CD4-positive, alpha-beta T cell treated with Interleukin-17A for 4 hours (primary cell): ENCODE data around the gene DYRK3.
A peak's percentile ranks its signal among the peaks of the same experiment; 100 is the strongest.

Experiments
- DNase-seq: peaks from one replicate; pipeline ENCODE4 v3.0.0-alpha.2; 2020; ENCODE audit warnings: mixed read lengths

The DYRK3 gene

DNA sequence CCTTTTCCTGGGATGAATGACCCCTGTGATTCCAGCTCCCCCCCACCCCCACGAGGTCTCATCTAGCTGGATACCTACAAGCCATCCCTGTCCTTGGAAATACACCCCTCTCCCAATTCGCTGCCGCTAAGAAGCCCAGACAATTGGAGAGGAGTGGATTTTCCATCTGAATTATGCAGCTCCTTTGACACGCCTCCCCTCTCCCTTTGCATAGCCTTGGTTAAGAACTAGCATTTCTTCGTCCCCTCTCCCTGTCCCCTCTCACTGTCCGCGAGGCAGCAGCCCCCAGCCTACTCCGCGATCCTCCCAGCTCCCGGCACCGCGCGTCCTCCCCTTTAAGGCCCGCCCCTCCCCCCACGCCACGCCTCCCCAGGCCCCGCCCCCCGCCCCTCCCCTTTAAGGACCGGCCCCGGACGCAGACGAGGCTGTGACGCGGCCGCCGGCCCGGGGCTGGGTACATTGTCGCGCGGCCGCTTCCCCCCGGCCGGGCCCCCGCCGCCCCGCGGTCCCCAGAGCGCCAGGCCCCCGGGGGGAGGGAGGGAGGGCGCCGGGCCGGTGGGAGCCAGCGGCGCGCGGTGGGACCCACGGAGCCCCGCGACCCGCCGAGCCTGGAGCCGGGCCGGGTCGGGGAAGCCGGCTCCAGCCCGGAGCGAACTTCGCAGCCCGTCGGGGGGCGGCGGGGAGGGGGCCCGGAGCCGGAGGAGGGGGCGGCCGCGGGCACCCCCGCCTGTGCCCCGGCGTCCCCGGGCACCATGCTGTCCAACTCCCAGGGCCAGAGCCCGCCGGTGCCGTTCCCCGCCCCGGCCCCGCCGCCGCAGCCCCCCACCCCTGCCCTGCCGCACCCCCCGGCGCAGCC is 49.4 kb downstream of the DYRK3 start, which contains the start of gene MAPKAPK2:
MAPKAPK2 (plus strand) TSS at position 428 of the 856 bp plus-strand sequence; CDS start at position 753, 325 bp downstream.
- peak; percentile 87 for DNase-seq

DNA sequence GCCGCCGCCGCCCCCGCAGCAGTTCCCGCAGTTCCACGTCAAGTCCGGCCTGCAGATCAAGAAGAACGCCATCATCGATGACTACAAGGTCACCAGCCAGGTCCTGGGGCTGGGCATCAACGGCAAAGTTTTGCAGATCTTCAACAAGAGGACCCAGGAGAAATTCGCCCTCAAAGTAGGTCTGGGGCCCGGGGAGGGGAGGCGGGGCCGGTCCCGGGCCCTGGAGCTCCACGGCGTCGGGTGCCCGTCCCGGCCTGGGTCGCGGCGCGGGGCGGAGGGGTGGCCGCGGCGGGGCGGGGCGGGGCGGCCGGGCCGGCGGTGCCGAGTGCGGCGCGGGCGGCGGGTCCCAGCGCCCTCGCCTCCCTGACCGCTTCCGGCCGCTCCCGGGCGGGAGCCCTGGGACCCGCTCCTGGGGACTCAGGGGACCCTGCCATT is 50.0 kb downstream of the DYRK3 start:
- peak; percentile 38 for DNase-seq

GRCh38 chr1:206685769-206686477 is 50.6 kb downstream of the DYRK3 start:
- peak; percentile 58 for DNase-seq

DNA sequence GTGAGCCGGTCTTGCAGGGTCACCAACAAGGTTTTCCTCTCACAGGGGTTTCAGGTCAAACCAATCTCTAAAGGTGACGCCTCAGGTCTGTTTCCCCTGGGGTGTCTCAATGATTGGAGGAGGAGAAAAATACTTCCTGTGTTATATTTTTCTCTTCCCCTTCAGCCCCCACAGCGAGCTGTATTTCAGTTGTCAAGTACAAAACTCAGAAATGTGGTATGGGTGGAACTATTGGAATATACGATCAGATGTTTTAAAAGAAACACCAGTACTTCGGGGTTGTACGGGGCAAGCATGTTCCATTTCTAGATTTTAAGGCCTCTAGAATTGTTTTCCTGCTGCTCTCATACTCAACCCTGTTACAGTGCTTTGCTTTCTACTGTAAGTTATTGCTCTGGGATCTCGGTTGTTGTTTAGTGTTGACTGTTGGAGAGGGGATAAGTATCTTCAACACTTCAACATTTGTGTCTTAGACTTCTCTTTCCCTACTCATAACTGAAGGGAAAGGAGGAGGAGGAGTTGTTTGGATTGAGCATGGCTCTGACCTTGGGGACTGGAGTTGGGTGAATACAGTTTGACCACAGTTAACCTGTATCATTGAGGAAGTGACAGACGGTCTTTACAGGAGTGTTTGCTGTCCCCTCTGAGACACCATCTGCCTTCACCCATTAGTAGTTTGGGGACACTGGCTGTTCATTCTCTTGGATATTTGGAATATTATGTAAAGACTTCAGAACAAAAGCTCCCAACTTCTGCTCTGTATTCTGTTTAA is 51.3 kb downstream of the DYRK3 start:
- DNase-seq, result peak; percentile 34

DNA sequence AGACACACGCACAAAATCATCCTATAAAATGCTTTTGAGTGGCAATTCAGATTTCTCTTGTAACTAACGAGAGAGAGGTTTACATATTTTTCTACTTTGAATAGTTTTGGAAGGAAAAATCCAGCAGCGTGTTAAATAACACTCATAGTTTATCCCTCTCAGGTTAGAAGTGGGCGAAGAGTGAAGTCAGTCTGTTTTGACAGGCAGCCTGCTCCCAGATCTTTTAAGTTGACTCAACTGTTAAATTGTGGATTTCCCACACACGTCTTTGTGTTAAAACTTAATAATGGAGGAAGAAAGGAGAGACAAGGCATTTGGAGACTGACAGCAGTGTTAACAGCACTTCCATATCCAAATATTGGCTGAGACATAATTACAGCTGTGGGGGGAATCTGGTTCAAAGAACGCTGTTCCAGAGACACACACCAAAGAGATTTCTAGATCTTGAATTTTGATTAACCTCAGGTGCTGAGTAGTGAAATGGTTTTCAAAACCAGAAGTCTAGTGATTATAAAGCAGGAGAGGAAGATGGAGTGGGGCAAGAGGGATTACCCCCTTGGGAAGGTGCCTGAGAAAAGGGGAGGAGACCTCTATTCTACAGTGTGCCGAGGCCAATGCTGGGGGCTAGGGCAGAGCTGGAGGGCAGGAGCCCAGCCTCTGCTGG is 52.0 kb downstream of the DYRK3 start:
- DNase-seq, result no peak

- no peak for DNase-seq
Measured at GRCh38 chr1:206687915-206688442, 52.6 kb downstream of the DYRK3 start.

DNA sequence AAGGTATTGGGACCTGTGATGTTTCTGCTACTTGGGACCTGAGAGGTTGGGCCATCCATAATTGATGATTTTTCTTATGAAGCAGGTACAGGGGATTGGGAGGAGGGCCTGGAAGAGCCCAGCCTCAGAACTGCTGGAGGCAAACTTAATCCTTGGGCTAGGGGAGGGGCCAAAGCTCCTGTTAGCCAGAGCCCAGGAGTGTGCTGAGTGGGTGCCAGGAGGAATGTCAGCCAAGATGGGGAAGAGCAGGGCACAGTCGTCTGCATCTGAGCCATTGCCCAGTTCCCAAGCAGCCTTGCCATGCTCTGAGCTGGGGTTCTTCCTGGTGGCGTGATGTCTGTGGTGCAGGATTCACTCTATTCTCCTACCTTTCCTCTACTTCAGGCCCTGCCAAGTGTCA is 55.2 kb downstream of the DYRK3 start:
- DNase-seq, result no peak

DNA sequence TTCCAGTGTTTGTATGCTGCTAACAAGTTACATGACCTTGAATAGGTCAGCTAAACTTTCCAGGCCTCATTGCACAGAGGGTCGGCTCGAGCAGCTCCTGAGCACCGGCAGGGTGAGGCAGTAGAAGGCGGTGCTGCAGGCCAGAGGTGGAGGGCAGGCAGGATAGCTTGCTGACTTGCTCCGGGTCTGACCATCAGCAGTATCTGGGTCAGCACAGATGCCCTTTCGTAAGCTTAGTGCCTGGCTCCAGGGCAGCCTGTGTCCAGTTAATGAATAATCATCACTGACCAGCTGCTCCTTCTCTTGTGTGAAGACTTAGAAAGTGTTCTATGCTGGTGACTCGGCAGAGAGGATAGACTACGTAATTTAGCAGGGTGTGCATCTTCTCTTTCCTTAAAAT is 56.3 kb downstream of the DYRK3 start:
- DNase-seq, result no peak

GRCh38 chr1:206693029-206693428 is 57.7 kb downstream of the DYRK3 start:
- DNase-seq, result no peak

GRCh38 chr1:206693592-206693991 is 58.3 kb downstream of the DYRK3 start:
- DNase-seq, result no peak

DNA sequence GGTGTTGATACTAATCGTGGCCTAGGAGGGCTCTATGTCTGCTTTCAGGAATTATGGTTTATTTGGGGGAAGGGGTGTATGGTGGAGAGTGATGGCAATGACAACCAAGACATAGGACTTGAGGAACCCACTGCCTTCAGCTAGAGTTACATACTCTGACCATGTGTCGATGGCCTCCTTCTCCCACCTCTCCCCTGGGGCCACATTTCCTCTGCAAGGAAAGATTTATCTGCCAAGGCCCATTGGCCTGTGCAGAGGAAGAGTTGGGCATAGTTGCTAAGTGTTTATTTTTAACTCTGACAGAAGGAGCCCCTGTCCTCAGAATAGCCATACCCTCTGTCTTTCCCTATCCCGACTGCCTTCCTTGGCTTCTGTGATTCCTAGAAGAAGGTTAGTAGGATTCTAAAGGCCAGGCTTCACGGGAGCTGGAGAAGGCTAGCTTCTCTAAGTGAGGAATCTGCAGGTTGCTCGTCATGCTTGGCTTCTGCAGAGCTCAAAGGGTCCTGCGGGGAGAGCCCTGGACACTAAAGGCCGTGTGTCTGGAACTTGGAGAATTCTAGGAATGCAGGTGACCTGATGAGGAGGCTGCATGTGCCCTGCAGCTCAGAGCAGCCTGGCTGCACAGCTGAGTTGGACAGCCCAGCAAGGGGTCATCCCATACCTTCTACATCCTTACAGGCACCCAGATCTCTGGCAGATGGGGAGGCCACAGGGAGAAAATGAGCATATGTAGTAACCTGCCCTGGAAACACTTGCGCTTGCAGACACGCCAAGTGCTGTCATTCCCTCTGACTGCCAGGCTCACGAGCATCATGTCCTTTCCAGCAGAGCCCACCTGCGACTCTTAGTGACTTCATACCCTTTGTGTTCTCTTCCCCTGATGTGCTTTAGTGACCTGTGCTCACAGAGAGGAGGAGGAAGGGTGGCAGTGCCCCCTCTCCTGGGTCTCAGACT is 59.1 kb downstream of the DYRK3 start:
- DNase-seq, result no peak

GRCh38 chr1:206695733-206696132 is 60.4 kb downstream of the DYRK3 start:
- DNase-seq, result no peak

GRCh38 chr1:206696812-206697585 is 61.7 kb downstream of the DYRK3 start:
- DNase-seq, result no peak

- no peak for DNase-seq
Measured at GRCh38 chr1:206698011-206698410, 62.7 kb downstream of the DYRK3 start.
